D341Med (cell line): ENCODE data around the gene ISG15.
"Not testable (repeated sequence)": the region's sequence is repeated elsewhere in the genome, so short reads cannot be mapped to it uniquely, and the experiment has no call there.

Experiments used
- DNase-seq: peaks from one replicate; pipeline ENCODE4 v3.0.0; 2012; ENCODE audit warnings: low spot score

Gene ISG15

DNA sequence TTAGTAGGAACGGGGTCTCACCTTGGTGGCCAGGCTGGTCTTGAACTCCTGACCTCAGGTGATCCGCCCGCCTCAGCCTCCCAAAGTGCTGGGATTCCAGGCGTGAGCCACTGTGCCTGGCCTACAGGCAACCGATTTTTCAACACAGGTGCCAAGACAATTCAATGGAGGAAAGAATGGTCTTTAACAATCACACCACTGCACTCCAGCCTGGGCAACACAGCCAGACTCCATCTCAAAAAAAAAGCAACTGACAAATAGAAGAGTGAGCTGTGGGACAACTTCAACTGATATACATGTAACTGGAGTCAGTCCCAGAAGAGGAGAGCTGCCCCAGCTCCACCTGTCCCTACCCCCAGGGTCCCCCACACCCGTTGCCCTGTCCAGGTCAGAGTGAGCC lies 18.8 kb upstream of the ISG15 start:
- not testable (repeated sequence) for DNase-seq

- DNase-seq: no peak
Observed at GRCh38 chr1:995665-996633, 17.3 kb upstream of the ISG15 start.

- DNase-seq: no peak
Observed at GRCh38 chr1:996851-997712, 16.2 kb upstream of the ISG15 start.

- no peak for DNase-seq
Observed at GRCh38 chr1:997713-997992, 15.6 kb upstream of the ISG15 start.

GRCh38 chr1:997993-998744 lies 15.1 kb upstream of the ISG15 start:
- no peak for DNase-seq

- DNase-seq: peak; percentile 74
Observed at GRCh38 chr1:998745-998994, 14.6 kb upstream of the ISG15 start.

DNA sequence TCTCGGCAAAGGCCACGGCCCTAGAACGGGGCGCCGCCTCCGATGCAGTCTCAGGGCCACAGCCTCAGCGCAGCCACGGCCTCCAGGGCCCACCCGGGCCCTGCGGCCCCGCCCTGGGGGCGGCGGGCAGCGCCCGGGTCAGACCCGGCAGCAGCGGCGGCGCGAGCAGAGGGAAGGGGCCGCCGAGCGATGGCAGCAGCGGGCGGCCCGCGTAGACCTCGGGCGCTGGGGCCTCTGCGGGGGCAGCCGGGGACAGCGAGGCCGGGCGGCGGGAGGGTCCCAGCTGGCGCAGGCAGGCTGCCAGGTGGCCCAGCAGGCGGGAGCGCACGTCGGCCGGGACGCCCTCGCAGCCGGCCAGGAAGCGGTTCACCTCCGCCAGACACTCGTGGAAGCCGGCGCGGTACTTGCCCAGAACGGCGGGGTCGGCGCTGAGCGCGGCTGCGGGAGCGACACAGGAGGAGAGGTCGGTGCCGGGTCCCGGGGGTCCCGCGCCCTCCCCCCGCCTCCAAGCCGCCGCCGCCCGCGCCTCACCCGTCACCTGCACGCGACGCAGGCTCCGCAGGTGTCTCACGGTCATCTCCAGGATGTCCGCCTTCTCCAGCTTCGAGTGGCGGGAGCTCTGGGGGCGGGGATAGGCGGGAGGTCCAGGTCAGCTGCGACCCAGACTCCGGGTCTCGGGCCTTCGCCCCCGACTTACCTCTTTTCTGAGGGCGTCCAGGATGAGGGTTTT lies 14.1 kb upstream of the ISG15 start:
- peak; percentile 75 for DNase-seq

DNA sequence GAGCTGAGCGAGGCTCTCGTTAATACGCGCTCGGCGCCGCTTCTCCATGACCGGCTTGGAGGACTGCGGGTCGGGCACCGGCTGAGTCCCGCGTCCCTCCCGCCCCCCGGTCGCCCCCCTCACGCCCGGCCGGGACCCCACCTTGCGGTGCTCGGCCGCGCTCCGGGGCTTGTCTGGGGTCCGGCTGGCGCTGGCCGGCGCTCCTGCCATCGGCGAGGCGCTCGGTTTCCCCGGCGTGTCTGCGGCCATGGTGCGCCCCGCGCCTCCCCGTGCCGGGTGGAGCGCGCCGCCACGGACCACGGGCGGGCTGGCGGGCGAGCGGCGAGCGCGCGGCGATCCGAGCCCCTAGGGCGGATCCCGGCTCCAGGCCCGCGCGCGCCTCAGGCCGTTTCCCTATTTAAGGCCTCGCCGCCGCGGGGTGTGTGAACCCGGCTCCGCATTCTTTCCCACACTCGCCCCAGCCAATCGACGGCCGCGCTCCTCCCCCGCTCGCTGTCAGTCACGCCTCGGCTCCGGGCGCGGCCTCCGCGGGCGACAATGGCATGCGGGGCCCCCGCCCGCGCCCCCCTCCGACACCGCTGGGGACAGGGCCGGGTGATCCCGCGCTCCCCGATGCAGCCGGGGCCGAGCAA lies 13.5 kb upstream of the ISG15 start, which contains the start of gene HES4:
Gene HES4 (minus strand): TSS at position 373 of the 632 bp plus-strand sequence. CDS start 124 bp downstream, at position 249.
- peak; percentile 90 for DNase-seq

- DNase-seq: peak; percentile 91
Observed at GRCh38 chr1:1000357-1001056, 12.8 kb upstream of the ISG15 start.

DNA sequence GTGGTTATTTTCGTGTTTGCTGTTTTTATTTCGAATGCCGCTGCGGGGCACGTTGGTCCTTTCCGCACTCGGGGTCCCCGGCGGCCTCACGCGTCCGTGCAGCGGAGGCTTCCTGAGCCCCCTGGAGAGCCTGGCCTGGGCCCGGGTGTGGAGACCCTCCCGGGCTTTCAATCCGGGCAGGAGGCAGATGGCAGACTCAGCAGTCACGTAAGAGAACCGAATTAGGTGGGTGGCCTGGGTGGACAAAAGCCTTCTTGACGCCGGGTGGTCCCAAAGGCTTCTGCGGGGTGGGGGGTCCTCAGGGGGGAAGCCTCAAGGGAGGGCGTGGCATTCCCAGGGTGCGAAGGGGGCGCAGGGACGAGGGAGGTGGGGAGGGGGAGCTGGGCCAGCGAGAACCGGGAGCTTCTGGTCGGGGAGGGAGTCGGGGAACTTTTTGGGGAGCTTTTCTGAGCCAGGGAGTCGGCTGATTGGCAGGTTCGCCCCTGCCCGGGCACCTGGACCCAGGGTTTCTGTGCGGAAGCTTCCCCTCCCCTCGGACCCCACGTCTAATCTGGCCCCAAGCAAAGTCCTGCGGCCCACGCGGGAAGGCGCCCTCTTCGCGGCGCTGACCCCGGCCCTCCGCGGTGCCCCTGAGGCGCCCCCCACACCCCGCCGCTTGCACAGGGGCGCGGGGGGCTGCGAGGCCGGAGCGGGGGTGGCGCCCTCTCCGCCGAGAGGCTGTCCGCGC lies 12.1 kb upstream of the ISG15 start:
- DNase-seq: no peak

- DNase-seq: no peak
Observed at GRCh38 chr1:1003618-1004419, 9.5 kb upstream of the ISG15 start.

DNA sequence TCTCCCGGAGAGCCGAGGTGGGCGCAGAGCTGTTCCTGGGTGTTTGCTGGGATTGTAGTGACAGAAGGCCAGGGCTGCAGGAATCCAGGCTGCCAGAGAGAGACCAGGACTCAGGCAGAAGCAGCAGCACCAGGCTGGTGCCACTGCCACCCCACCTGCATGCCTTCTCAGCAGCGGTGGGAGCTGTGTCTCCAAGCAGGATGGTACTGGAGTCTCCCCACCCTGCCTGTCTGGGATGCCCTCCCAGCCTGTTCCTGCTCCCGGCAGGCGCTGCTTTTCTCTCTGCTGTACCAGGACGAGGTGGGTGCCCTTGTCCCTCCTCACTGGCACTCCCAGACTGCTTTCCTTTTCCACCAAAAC lies 8.9 kb upstream of the ISG15 start:
- DNase-seq: no peak

- DNase-seq: no peak
Observed at GRCh38 chr1:1004780-1005697, 8.3 kb upstream of the ISG15 start.

- DNase-seq: no peak
Observed at GRCh38 chr1:1005774-1006304, 7.5 kb upstream of the ISG15 start.

GRCh38 chr1:1006305-1007159 lies 6.8 kb upstream of the ISG15 start:
- DNase-seq: no peak

DNA sequence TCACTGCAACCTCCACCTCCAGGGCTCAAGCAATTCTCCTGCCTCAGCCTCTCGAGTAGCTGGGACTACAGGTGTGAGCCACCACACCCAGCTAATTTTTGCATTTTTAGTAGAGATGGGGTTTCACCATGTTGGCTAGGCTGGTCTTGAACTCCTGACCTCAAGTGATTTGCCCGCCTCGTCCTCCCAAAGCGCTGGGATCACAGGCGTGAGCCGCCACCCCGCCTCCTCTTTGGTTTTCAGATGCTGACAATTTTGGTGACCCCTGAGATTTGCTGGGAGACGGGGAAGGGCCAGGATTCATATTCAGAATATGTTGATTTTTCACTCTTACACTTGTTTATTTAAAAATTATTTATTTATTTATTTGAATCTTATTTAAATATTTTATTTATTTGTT lies 3.2 kb upstream of the ISG15 start:
- not testable (repeated sequence) for DNase-seq

DNA sequence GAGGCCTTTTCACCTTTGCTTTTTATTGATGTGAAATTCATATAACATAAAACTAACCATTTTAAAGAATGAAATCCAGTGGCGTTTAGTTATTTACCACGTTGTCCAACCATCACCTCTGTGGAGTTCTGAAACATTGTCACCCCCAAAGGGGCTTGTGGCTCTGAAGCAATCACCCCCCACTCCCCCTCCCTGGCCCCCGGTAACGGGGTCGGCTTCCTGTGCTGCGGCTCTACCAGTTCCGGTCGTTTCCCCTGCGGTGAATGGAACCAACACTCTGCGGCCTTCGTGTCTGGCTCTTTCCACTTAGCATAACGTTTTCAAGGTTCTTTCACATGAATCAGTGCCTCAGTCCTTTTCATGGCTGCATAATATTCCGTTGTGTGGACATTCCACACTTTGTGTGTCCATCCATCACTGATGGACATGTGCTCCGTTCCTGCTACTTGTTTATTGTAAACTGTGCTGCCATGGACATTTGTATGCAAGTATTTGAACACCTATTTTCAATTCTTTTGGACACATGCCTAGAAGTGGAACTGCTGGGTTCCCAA lies 1.8 kb upstream of the ISG15 start:
- no peak for DNase-seq
